Left lobe of liver (tissue), 2 donors: ENCODE results near the gene FASTKD2. TPM values are rescaled to one million over a fixed set of nuclear protein-coding genes. Genes with fewer than 3 reads are reported as not detected.

ENCODE experiments used
- ATAC-seq: fragments of 200-7000 bp; cut with Tn5 transposase; one replicate; pipeline ENCODE4 v1.9.1; 2020; ENCODE audit warnings: mild to moderate bottlenecking, moderate library complexity
- DNase-seq: peaks from one replicate; pipeline ENCODE4 v3.0.0-alpha.2; 2020; ENCODE audit warnings: low spot score
- total RNA-seq: library from RNA; stranded (reverse); gene quantifications from one replicate; pipeline ENCODE4 v1.2.1, GENCODE V29; 2021
- donor health status: DM: no; HTN: no; CAD: no; lungs with moderate emphysema.
- donor health status: DM: no; HTN: yes; CAD: no.

FASTKD2 gene
- total RNA-seq, 1 donor from 2014 or later, result 12.9 TPM

GRCh38 chr2:206833291-206833690 is 67.9 kb downstream of the FASTKD2 start:
- DNase-seq (no peak), ATAC-seq (no peak)

DNA sequence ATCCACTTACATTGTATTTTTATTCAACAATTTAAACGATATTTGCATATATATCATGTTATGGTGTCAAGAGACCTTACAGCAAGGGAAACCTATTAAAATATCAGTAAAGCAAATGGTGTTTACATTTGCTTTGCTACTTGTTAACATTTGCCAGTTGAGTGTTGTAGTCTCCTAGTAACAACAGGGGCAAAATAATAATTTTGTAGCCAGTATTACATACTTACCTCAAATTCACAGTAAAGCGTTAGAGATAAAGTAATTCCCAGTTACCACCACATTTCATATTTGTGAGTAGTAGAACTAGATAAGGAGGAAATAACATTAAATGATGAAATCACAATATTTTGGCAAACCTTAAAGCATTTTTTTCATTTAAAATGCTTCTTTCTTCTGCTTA is 71.3 kb downstream of the FASTKD2 start:
- ATAC-seq (no peak), DNase-seq (no peak)

GRCh38 chr2:206837775-206838174 is 72.4 kb downstream of the FASTKD2 start:
- ATAC-seq, result no peak
- no peak for DNase-seq

DNA sequence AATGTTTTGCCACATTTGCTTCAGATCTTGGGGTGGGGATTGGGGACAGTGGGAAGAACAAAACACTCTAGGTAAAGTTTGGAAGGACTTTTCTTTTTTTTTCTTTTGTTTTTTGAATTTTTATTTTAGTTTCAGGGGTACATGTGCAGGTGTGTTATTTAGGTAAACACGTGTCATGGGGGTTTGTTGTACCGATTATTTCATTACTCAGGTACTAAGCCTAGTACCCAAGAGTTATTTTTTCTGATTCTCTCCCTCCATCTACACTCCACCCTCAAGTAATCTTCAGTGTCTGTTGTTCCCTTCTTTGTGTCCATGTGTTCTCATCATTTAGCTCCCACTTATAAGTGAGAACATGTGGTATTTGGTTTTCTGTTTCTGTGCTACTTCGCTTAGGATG is 73.3 kb downstream of the FASTKD2 start:
- ATAC-seq, result no peak
- DNase-seq, result no peak

DNA sequence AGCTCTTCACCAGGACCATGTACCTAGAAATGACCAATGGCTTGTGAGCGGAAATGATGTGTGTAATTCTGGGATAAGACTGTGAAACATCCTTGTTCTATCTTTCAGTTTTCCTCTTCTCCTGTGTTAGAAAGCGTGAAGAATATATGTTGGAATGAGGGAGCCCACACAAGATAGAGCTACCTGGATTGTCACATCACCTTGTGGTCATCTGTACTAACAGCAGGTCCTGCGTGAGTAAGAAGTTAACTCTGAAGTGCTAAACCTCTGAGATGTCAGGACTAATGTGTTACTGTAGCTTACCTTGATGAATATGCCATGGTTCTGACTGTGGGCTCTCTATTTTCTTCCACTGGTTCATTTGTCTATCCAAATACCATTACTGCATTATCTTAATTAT is 75.6 kb downstream of the FASTKD2 start:
- DNase-seq, result no peak
- peak; percentile 50 for ATAC-seq

Other genes starting within 250 kb of the FASTKD2 start
- not detected for gene FAM237A, start 123.1 kb upstream of the FASTKD2 start, total RNA-seq
- gene DYTN, start 47.2 kb upstream of the FASTKD2 start, total RNA-seq, result not detected
- 0.28 TPM for gene MDH1B, start 278 bp upstream of the FASTKD2 start, total RNA-seq
- 0.38 TPM for gene CPO, start 173.9 kb downstream of the FASTKD2 start, total RNA-seq